GM21529 (cell line): ENCODE measurements around the gene CHSY1.
"Not testable (repeated sequence)": the region's sequence is repeated elsewhere in the genome, so short reads cannot be mapped to it uniquely, and the experiment has no call there.

Experiments used
- ATAC-seq: cut with Tn5 transposase; IDR thresholded peaks from one replicate; pipeline ENCODE4 v1.9.1; 2021; ENCODE audit not compliant: unreplicated experiment

CHSY1 gene

GRCh38 chr15:101138086-101138660 lies 113.7 kb downstream of the CHSY1 start:
- no peak for ATAC-seq

DNA sequence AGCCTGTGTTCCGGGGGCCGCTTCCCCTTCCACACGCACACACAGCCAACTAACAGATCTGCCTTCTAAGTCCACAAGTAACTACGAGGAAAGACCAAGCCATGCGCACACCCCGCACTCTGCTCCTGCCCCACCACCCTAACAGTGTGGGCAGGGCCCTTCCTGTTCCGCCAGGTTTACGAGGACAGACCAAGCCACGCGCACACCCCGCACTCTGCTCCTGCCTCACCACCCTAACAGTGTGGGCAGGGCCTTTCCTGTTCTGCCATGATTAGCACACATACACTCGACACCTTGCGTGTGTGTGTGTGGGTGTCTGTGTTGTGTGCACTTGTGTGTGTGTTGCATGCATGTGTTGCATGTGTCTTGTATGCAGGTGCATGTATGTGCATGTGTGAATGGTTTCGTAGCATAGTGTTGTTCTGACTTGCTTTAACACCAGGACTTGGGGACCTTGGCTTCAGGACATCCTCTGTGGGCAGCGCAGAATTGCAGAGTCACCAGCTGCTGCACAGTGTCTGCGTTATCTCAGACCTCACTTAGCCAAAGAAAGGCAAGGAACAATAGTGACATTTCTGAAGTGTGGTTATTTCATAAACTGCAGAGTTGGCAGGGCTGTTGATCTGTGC lies 114.4 kb downstream of the CHSY1 start:
- ATAC-seq: no peak

DNA sequence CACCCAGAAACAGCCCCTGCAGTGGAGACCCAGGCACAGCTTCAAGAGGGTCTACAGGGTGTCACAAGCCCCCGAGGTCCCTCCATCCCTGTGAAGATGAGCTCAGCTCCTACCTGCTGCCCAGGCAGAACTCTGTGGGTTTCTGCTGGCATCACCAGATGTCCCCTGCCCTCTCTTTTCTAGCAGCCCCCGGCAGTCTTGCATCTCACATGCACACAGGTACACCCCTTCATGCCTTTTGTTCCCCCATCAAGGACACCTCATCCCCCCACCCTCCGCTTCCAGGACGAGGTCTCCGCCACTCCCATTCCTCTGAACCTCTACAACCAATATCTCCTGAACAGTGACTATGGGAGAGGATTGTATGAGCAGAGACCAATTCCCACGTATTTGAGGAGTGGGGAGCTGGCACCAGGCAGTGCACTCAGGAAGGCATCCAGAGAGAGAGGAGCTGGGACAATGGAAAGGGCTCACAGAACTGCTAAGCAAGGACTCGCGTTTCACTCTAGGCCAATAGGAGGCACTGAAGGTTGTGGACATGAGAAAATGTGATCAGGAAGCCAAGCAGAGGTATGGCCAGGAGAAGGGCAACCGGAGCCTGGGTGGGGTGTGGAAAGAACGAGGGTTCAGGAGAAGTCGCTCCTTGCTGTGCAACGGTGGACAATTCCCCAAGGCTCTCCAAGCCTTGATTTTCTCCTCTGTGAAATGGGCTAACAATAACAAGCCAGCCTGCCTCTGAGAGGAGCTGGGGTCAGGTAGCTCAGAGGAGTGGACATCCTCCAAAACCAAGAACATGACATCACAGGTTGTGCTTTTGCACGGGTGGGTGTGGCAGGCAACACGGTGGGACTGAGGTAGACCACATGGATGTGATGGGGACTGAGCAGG lies 115.2 kb downstream of the CHSY1 start:
- no peak for ATAC-seq

DNA sequence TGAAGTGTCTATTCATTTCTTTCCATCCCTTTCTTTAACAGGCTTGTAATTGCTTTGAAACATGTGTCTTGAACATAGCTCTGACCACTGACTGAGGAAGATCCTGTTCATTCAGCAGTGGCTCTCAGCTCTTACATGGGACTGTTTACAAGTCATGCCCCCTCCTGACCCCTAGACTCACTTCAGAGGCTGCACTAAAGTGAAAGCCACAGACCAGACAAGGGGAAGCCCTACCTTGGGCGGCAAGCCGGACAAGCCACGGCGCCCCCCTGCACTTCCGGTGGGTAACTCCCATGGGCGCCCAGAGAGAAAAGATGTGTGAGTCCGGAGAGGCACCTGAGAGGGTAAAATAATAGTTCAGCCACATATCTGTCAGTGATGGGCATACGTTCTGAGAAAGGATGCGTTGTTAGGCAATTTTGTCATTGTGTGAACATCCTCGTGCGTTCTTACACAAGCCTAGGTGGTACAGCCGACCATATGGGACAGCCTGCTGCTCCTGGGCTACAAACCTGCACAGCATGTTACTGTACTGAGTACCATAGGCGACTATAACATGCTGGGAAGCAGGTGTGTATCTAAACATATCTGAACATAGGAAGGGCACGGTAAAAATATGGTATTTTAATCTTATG lies 116.2 kb downstream of the CHSY1 start:
- peak; percentile 69 for ATAC-seq

DNA sequence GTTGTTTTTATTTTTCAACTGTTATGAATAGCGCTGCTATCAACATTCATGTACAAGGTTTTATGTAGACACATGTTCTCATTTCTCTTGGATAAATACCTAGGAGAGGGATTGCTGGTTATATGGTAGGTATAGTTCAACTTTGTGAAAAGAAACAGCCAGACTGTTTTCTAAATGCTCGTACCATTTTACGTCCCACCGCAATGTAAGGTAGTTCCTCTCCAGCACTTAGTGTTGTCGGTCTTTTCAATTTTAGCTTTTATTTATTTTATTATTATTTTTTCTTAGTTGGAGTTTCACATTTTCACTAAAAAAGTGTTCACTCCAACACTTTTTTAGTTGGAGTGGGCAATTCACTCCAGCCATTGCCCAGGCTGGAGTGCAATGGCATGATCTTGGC lies 117.1 kb downstream of the CHSY1 start:
- no peak for ATAC-seq

DNA sequence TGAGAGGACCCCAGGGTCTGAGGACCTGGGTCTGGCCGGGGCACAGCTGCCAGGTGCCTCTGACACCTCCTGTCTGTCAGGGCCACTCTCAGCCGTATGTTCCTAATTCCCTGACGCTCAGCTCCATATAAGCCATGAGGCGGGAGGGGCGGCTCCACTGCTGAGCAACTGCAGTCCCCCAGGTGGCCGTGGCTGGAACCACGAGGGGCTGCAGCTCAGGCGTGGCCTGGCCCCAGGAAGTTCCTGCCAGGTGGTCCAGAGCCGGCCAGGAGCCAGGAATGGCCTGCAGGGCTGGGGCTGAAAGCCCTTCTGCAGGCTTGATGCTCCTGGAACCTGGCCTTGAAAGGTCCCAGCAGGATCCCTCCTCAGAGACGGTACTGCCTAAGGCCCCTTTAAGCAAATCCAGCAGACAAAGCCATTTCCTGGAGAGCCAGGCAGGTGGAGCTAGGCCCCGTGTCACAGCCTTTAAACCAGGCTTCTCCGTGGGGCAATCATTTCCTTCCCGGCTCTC lies 118.0 kb downstream of the CHSY1 start:
- ATAC-seq: no peak

- ATAC-seq: no peak
Measured at GRCh38 chr15:101133181-101133460, 118.7 kb downstream of the CHSY1 start.

GRCh38 chr15:101132390-101133180 lies 119.3 kb downstream of the CHSY1 start:
- no peak for ATAC-seq

- no peak for ATAC-seq
Measured at GRCh38 chr15:101131489-101132389, 120.1 kb downstream of the CHSY1 start.

DNA sequence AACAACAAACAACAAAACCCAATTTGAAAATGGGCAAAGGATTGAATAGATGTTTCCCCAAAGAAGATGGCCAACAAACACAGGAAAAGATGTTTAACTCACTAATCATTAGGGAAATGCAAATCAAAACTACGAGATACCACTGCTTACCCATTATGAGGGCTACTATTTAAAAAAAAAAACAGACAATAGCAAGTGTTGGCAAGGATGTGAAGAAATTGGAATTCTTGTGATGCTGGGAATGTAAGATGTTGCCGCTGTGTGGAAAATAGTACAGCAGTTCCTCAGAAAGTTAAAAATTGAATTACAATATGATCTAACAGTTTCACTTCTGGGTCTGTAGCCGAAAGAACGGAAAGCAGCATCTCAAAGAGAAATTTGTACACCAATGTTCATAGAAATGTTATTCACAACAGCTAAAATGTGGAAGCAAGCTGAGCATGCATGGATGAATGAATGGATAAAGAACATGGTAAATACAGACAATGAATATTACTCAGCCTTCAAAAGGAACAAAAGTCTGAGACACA lies 121.9 kb downstream of the CHSY1 start:
- ATAC-seq: no peak

- ATAC-seq: no peak
Measured at GRCh38 chr15:101128221-101129015, 123.4 kb downstream of the CHSY1 start.

DNA sequence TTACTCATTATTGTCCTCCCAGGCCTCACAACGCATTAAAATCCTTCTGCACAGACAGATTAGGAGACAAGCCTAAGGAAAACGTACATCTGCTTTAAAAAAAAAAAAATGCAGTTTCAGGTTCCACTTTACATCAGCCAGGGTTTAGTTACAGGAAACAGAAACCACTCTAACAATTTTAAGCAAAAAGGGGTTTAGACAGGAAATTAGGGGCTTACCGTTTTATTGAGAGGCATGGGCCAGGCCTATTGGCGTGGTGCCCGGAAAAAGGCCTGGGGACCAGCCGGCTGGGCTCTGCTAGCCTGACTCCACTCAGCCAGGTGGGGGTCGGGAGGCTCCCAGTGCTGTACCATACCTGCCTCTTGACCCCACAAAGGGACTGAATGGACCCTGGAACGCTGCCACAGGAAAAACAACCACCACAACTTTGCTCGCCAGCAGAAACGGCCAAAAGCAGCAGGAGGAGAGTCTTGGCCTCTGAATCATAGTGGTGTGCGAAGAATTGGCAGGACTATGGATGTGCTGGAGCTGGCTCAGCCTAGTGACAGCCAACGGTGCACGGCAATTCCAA lies 124.3 kb downstream of the CHSY1 start:
- ATAC-seq: peak; percentile 69

- peak; percentile 46 for ATAC-seq
Measured at GRCh38 chr15:101126618-101127505, 125.0 kb downstream of the CHSY1 start.

DNA sequence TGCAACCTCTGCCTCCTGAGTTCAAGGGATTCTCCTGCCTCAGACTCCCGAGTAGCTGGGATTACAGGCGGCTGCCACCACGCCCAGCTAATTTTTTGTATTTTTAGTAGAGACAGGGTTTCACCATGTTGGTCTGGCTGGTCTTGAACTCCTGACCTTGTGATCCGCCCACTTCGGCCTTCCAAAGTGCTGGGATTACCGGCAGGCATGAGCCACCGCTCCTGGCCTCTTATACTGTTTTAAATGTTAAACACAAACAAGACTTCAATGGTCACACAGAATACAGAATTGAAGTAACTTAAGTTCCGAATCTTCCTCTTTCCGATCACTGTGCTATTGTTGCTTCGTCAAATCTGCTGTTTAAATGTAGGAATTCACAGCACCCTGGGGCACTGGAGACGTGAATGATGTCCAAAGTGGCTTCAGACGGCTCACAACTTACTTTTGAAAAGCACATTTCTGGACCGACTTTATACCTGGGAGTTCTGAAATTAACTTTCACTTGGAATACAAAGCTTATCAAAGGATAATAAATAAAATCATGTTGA lies 125.9 kb downstream of the CHSY1 start:
- ATAC-seq: not testable (repeated sequence)
